ENCODE results near the gene NID1.
A peak's percentile ranks its signal among the peaks of the same experiment; 100 is the strongest.
"Not testable (repeated sequence)": the region's sequence is repeated elsewhere in the genome, so short reads cannot be mapped to it uniquely, and the experiment has no call there.

The NID1 gene

GRCh38 chr1:235971571-235972310 lies 93.1 kb downstream of the NID1 start:
- DNase-seq, result peak; percentile 94
- Histone ChIP-seq H3K9me2 (replicated peaks; ENCODE audit: insufficient read depth, low read length) (no peaks in the 10 kb centered on the region), H3K9ac (ENCODE audit: low read length) (peak overlapping the region; percentile 57), H2AFZ (ENCODE audit: low read length) (peak overlapping the region; percentile 79), H3K79me2 (ENCODE audit: low read length) (no peaks in the 10 kb centered on the region), H4K20me1 (ENCODE audit: insufficient read depth, low read length) (no peaks in the 10 kb centered on the region), H3K4me2 (ENCODE audit: low read depth, low read length) (peak overlapping the region; percentile 82), H3K9me3 (replicated peaks; ENCODE audit: insufficient read depth, low read length) (no peaks in the 10 kb centered on the region), H3K36me3 (replicated peaks; ENCODE audit: insufficient read depth, low read length) (no peaks in the 10 kb centered on the region), H3K4me3 (ENCODE audit: low read length) (peak overlapping the region; percentile 53), H3K27me3 (replicated peaks; ENCODE audit: insufficient read depth, low read length) (no peaks in the 10 kb centered on the region), H3F3A (ENCODE audit: insufficient read depth, low read length) (0 out of 2 replicates have a peak, but pooled peaks cover 5% of the 10 kb centered on the region), H3K4me1 (ENCODE audit: low read length) (peaks cover 4% of the 10 kb centered on the region; the same call in 1 of the 2 replicates), H3K27ac (ENCODE audit: low read length) (peak overlapping the region; percentile 38; the same call in 1 of the 2 replicates)
- TF ChIP-seq EZH2 (optimal IDR thresholded peaks at IDR 0.05; ENCODE audit: low read depth, low read length) (no peak), EZH2phosphoT487 (IDR thresholded peaks at IDR 0.05; ENCODE audit: low read length) (no peak), CTCF (IDR thresholded peaks at IDR 0.05; ENCODE audit: low read length) (peak; percentile 96)

DNA sequence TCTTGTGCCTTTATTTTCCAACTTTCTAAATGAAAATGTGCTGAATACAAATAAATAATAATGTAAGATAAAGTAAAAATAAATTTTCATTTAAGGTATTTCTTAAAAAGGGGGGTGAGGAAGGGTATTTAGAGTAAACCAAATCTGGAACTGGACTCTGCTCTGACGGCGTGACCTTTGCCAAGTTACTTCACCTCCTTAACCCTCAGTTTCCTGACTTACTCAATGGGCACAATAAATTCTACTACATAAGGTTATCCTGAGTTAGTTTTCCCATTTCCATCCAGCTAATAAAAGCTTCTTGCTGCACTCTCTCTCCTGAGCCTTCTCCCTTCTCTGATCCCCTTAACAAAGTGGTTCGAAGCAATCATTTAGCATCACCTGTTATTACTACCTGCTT lies 93.9 kb downstream of the NID1 start:
- Histone ChIP-seq H3K27me3 (replicated peaks; ENCODE audit: insufficient read depth, low read length) (no peaks in the 10 kb centered on the region), H2AFZ (ENCODE audit: low read length) (peak overlapping the region; percentile 79)

GRCh38 chr1:235968831-235969230 lies 96.1 kb downstream of the NID1 start:
- TF ChIP-seq EZH2phosphoT487 (IDR thresholded peaks at IDR 0.05; ENCODE audit: low read length) (no peak), CTCF (IDR thresholded peaks at IDR 0.05; ENCODE audit: low read length) (no peak), EZH2 (optimal IDR thresholded peaks at IDR 0.05; ENCODE audit: low read depth, low read length) (no peak)
- Histone ChIP-seq H3F3A (ENCODE audit: insufficient read depth, low read length) (0 out of 2 replicates have a peak, but pooled peaks cover 5% of the 10 kb centered on the region), H3K27me3 (replicated peaks; ENCODE audit: insufficient read depth, low read length) (no peaks in the 10 kb centered on the region), H3K9ac (ENCODE audit: low read length) (no peak overlapping the region), H4K20me1 (ENCODE audit: insufficient read depth, low read length) (no peaks in the 10 kb centered on the region), H3K79me2 (ENCODE audit: low read length) (no peaks in the 10 kb centered on the region), H2AFZ (ENCODE audit: low read length) (no peak overlapping the region), H3K4me2 (ENCODE audit: low read depth, low read length) (no peak overlapping the region), H3K9me3 (replicated peaks; ENCODE audit: insufficient read depth, low read length) (no peaks in the 10 kb centered on the region), H3K4me3 (ENCODE audit: low read length) (no peak overlapping the region), H3K9me2 (replicated peaks; ENCODE audit: insufficient read depth, low read length) (no peaks in the 10 kb centered on the region), H3K4me1 (ENCODE audit: low read length) (peaks cover 4% of the 10 kb centered on the region; the same call in 1 of the 2 replicates), H3K27ac (ENCODE audit: low read length) (no peak overlapping the region), H3K36me3 (replicated peaks; ENCODE audit: insufficient read depth, low read length) (no peaks in the 10 kb centered on the region)
- DNase-seq, result no peak

More for the DNA sequence above, 93.9 kb downstream of the NID1 start:
- Histone ChIP-seq H3K9ac (ENCODE audit: low read length) (no peak overlapping the region), H3K79me2 (ENCODE audit: low read length) (no peaks in the 10 kb centered on the region), H3K36me3 (replicated peaks; ENCODE audit: insufficient read depth, low read length) (no peaks in the 10 kb centered on the region), H3K4me2 (ENCODE audit: low read depth, low read length) (peak overlapping the region; percentile 82), H3K9me3 (replicated peaks; ENCODE audit: insufficient read depth, low read length) (no peaks in the 10 kb centered on the region), H4K20me1 (ENCODE audit: insufficient read depth, low read length) (no peaks in the 10 kb centered on the region), H3K9me2 (replicated peaks; ENCODE audit: insufficient read depth, low read length) (no peaks in the 10 kb centered on the region), H3F3A (ENCODE audit: insufficient read depth, low read length) (0 out of 2 replicates have a peak, but pooled peaks cover 5% of the 10 kb centered on the region), H3K27ac (ENCODE audit: low read length) (no peak overlapping the region), H3K4me1 (ENCODE audit: low read length) (peaks cover 4% of the 10 kb centered on the region; the same call in 1 of the 2 replicates), H3K4me3 (ENCODE audit: low read length) (no peak overlapping the region)
- no peak for DNase-seq
- TF ChIP-seq EZH2phosphoT487 (IDR thresholded peaks at IDR 0.05; ENCODE audit: low read length) (no peak), EZH2 (optimal IDR thresholded peaks at IDR 0.05; ENCODE audit: low read depth, low read length) (no peak), CTCF (IDR thresholded peaks at IDR 0.05; ENCODE audit: low read length) (no peak)

DNA sequence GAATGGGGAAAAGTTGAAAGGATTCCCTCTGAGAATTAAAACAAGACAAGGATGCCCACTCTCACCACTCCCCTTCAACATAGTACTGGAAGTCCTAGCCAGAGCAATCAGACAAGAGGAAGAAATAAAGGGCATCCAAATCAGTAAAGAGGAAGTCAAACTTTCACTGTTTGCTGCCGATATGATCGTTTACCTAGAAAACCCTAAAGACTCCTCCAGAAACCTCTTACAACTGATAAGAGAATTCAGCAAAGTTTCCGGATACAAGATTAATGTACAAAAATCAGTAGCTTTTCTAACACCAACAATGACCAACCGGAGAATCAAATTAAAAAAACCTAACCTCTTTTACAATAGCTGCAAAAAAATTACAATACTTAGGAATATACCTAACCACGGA lies 98.8 kb downstream of the NID1 start:
- H3F3A ChIP-seq (ENCODE audit: insufficient read depth, low read length); H3K4me2 ChIP-seq (ENCODE audit: low read depth, low read length); H4K20me1 ChIP-seq (ENCODE audit: insufficient read depth, low read length); H3K27ac ChIP-seq (ENCODE audit: low read length); H3K4me1 ChIP-seq (ENCODE audit: low read length); H3K79me2 ChIP-seq (ENCODE audit: low read length); H3K36me3 ChIP-seq (replicated peaks; ENCODE audit: insufficient read depth, low read length); H3K9me2 ChIP-seq (replicated peaks; ENCODE audit: insufficient read depth, low read length); H3K27me3 ChIP-seq (replicated peaks; ENCODE audit: insufficient read depth, low read length); H3K4me3 ChIP-seq (ENCODE audit: low read length); H3K9ac ChIP-seq (ENCODE audit: low read length); H3K9me3 ChIP-seq (replicated peaks; ENCODE audit: insufficient read depth, low read length); H2AFZ ChIP-seq (ENCODE audit: low read length); DNase-seq: not testable (repeated sequence)
